GDM1 (cell line): Measurements from ENCODE around the gene PKNOX2.

Source experiments
- DNase-seq: peaks from one replicate; lab custom pipeline; 2025; lab: John Stamatoyannopoulos, UW

Gene PKNOX2

GRCh38 chr11:125155100-125155444, 9.5 kb upstream of the PKNOX2 start:
- no peak for DNase-seq

- no peak for DNase-seq
Observed at GRCh38 chr11:125155767-125156166, 8.8 kb upstream of the PKNOX2 start.

GRCh38 chr11:125156346-125157117, 8.0 kb upstream of the PKNOX2 start:
- no peak for DNase-seq

- DNase-seq = no peak
Observed at GRCh38 chr11:125157118-125157733, 7.3 kb upstream of the PKNOX2 start.

GRCh38 chr11:125157953-125158680, 6.4 kb upstream of the PKNOX2 start:
- no peak for DNase-seq

GRCh38 chr11:125162743-125163142, 1.8 kb upstream of the PKNOX2 start:
- DNase-seq = no peak

- no peak for DNase-seq
Observed at GRCh38 chr11:125163431-125164063, 1.0 kb upstream of the PKNOX2 start.

GRCh38 chr11:125164091-125164421, 495 bp upstream of the PKNOX2 start:
- DNase-seq = no peak

GRCh38 chr11:125165111-125165842, 726 bp downstream of the PKNOX2 start:
- DNase-seq = no peak

GRCh38 chr11:125165843-125166763, 1.6 kb downstream of the PKNOX2 start:
- no peak for DNase-seq

GRCh38 chr11:125166764-125167291, 2.3 kb downstream of the PKNOX2 start:
- DNase-seq = no peak

GRCh38 chr11:125167292-125167953, 2.9 kb downstream of the PKNOX2 start:
- DNase-seq = no peak

- no peak for DNase-seq
Observed at GRCh38 chr11:125167954-125168835, 3.6 kb downstream of the PKNOX2 start.

- DNase-seq = no peak
Observed at GRCh38 chr11:125168918-125169456, 4.4 kb downstream of the PKNOX2 start.

- no peak for DNase-seq
Observed at GRCh38 chr11:125170001-125170509, 5.5 kb downstream of the PKNOX2 start.

GRCh38 chr11:125170510-125171031, 6.0 kb downstream of the PKNOX2 start:
- no peak for DNase-seq

GRCh38 chr11:125171974-125172373, 7.4 kb downstream of the PKNOX2 start:
- no peak for DNase-seq

- no peak for DNase-seq
Observed at GRCh38 chr11:125173027-125173426, 8.5 kb downstream of the PKNOX2 start.
